H9 (cell line): ENCODE results near the gene THTPA. TPM values are rescaled to one million over a fixed set of nuclear protein-coding genes. Genes with fewer than 3 reads are reported as not detected.

Source experiments
- DNase-seq: peaks from one replicate; pipeline ENCODE4 v3.0.0-alpha.2; 2017
- H2AFZ ChIP-seq: one replicate; pipeline ENCODE4 v1.6.1; 2013; ENCODE audit warnings: mild to moderate bottlenecking, low read length, control low read depth, moderate library complexity
- H2AK5ac ChIP-seq: 2 replicates; pipeline ENCODE4 v1.6.1; 2013; ENCODE audit warnings: low read length, control low read depth, mixed read lengths; ENCODE audit not compliant: insufficient read length
- H2BK120ac ChIP-seq: one replicate; pipeline ENCODE4 v1.6.1; 2013; ENCODE audit warnings: low read depth, mild to moderate bottlenecking, low read length, control low read depth, inconsistent platforms; ENCODE audit not compliant: poor library complexity, severe bottlenecking
- H2BK12ac ChIP-seq: 2 replicates; pipeline ENCODE4 v1.6.1; 2013; ENCODE audit warnings: low read length, control low read depth, mixed read lengths, low read depth; ENCODE audit not compliant: insufficient read length
- H2BK15ac ChIP-seq: 2 replicates; pipeline ENCODE4 v1.6.1; 2013; ENCODE audit warnings: low read depth, low read length, control low read depth
- H2BK20ac ChIP-seq: one replicate; pipeline ENCODE4 v1.6.1; 2013; ENCODE audit warnings: low read depth, mild to moderate bottlenecking, low read length, control low read depth, inconsistent platforms; ENCODE audit not compliant: poor library complexity, severe bottlenecking
- H2BK5ac ChIP-seq: 2 replicates; pipeline ENCODE4 v1.6.1; 2013; ENCODE audit warnings: low read length, control low read depth, mixed read lengths; ENCODE audit not compliant: insufficient read length
- H3K14ac ChIP-seq: 2 replicates; pipeline ENCODE4 v1.6.1; 2013; ENCODE audit warnings: low read length, control low read depth; ENCODE audit not compliant: insufficient read depth
- H3K18ac ChIP-seq: 2 replicates; pipeline ENCODE4 v1.6.1; 2013; ENCODE audit warnings: low read depth, mild to moderate bottlenecking, mixed read lengths, low read length, control low read depth; ENCODE audit not compliant: insufficient read length
- H3K23ac ChIP-seq: 2 replicates; pipeline ENCODE4 v1.6.1; 2013; ENCODE audit warnings: low read length, control low read depth, mixed read lengths, low read depth; ENCODE audit not compliant: insufficient read length
- H3K23me2 ChIP-seq: 2 replicates; pipeline ENCODE4 v1.6.1; 2013; ENCODE audit warnings: low read depth, mild to moderate bottlenecking, mixed read lengths, low read length, control low read depth; ENCODE audit not compliant: insufficient read length, poor library complexity, severe bottlenecking
- H3K27ac ChIP-seq: 2 replicates; pipeline ENCODE4 v1.5.1; 2013; ENCODE audit warnings: low read length, control low read depth, mixed read lengths, low read depth; ENCODE audit not compliant: insufficient read length
- H3K27me3 ChIP-seq: 2 replicates; pipeline ENCODE4 v1.6.1; 2013; ENCODE audit warnings: low read length, control low read depth, inconsistent platforms; ENCODE audit not compliant: insufficient read depth
- H3K4ac ChIP-seq: 2 replicates; pipeline ENCODE4 v1.6.1; 2013; ENCODE audit warnings: low read depth, mild to moderate bottlenecking, control low read depth, inconsistent platforms, low read length, moderate library complexity
- H3K4me1 ChIP-seq: 2 replicates; pipeline ENCODE4 v1.6.1; 2013; ENCODE audit warnings: low read length, control low read depth, inconsistent platforms; ENCODE audit not compliant: insufficient read depth
- H3K4me2 ChIP-seq: 2 replicates; pipeline ENCODE4 v1.6.1; 2013; ENCODE audit warnings: low read length, control low read depth, mixed read lengths; ENCODE audit not compliant: insufficient read length, insufficient read depth
- H3K56ac ChIP-seq: 2 replicates; pipeline ENCODE4 v1.6.1; 2013; ENCODE audit warnings: low read depth, mild to moderate bottlenecking, mixed read lengths, low read length, control low read depth; ENCODE audit not compliant: insufficient read length
- H3K79me1 ChIP-seq: 2 replicates; pipeline ENCODE4 v1.6.1; 2013; ENCODE audit warnings: low read depth, mild to moderate bottlenecking, moderate library complexity, low read length, control low read depth, inconsistent platforms; ENCODE audit not compliant: insufficient read depth, poor library complexity, severe bottlenecking
- H3K79me2 ChIP-seq: 2 replicates; pipeline ENCODE4 v1.6.1; 2013; ENCODE audit warnings: low read length, control low read depth, inconsistent platforms; ENCODE audit not compliant: insufficient read depth
- H3K9ac ChIP-seq: 2 replicates; pipeline ENCODE4 v1.6.1; 2013; ENCODE audit warnings: low read length, control low read depth, mixed read lengths; ENCODE audit not compliant: insufficient read length; ENCODE audit errors: extremely low read depth
- H3K9me3 ChIP-seq: one replicate; pipeline ENCODE4 v1.6.1; 2013; ENCODE audit warnings: low read depth, low read length, inconsistent platforms; ENCODE audit not compliant: control insufficient read depth
- H3T11ph ChIP-seq: one replicate; pipeline ENCODE4 v1.6.1; 2013; ENCODE audit warnings: mild to moderate bottlenecking, low read length, control low read depth, inconsistent platforms
- H4K20me1 ChIP-seq: one replicate; pipeline ENCODE4 v1.6.1; 2013; ENCODE audit not compliant: control insufficient read depth, insufficient read length, insufficient read depth
- H4K5ac ChIP-seq: 2 replicates; pipeline ENCODE4 v1.6.1; 2013; ENCODE audit warnings: low read depth, mild to moderate bottlenecking, mixed read lengths, low read length, control low read depth; ENCODE audit not compliant: insufficient read length
- H4K8ac ChIP-seq: replicated peaks from 2 replicates; pipeline ENCODE4 v1.6.1; 2013; ENCODE audit warnings: low read length, control low read depth, mixed read lengths, low read depth; ENCODE audit not compliant: insufficient read length
- H4K91ac ChIP-seq: 2 replicates; pipeline ENCODE4 v1.6.1; 2013; ENCODE audit warnings: low read depth, mild to moderate bottlenecking, moderate library complexity, mixed read lengths, low read length, control low read depth; ENCODE audit not compliant: insufficient read length
- H3K27ac Mint-ChIP-seq, 3 experiments: 2 replicates in 2 of 3; 3 replicates in 1 of 3; pipeline ENCODE4 v1.8.0; 2020 to 2021; ENCODE audit warnings: mixed read lengths in 3 of 3, mild to moderate bottlenecking in 1 of 3, moderate library complexity in 1 of 3
- H3K27me3 Mint-ChIP-seq: 2 replicates; pipeline ENCODE4 v1.8.0; 2021; ENCODE audit warnings: low read depth, mild to moderate bottlenecking, moderate library complexity, mixed read lengths
- H3K36me3 Mint-ChIP-seq, 3 experiments: 2 replicates in 2 of 3; 3 replicates in 1 of 3; pipeline ENCODE4 v1.8.0; 2020 to 2021; ENCODE audit warnings: low read depth in 3 of 3, mixed read lengths in 3 of 3; ENCODE audit not compliant: insufficient read depth in 1 of 3
- H3K4me1 Mint-ChIP-seq, 2 experiments: 2 replicates each; pipeline ENCODE4 v1.8.0; 2020; ENCODE audit warnings: mixed read lengths in 2 of 2
- H3K4me3 Mint-ChIP-seq, 2 experiments: 2 replicates in 1 of 2; 3 replicates in 1 of 2; pipeline ENCODE4 v1.8.0; 2020 to 2021; ENCODE audit warnings: mild to moderate bottlenecking in 2 of 2, mixed read lengths in 2 of 2, moderate library complexity in 1 of 2
- H3K9me3 Mint-ChIP-seq, 2 experiments: 2 replicates in 1 of 2; 3 replicates in 1 of 2; pipeline ENCODE4 v1.8.0; 2020; ENCODE audit warnings: mild to moderate bottlenecking in 2 of 2, mixed read lengths in 2 of 2, moderate library complexity in 1 of 2
- CTCF ChIP-seq: fragments of 200-600 bp; sonication (generic); conservative IDR thresholded peaks from 3 replicates; pipeline ENCODE4 v1.8.0; 2021; ENCODE audit warnings: antibody characterized with exemption, mild to moderate bottlenecking
- WGBS: extraction: QIAGEN DNeasy Blood & Tissue Kit; methylation state at CpG from one replicate; pipeline ENCODE4 v1.1.7; 2013; ENCODE audit warnings: missing lambda C conversion rate, low lambda C conversion rate, mixed read lengths; ENCODE audit not compliant: insufficient read length; ENCODE audit errors: extremely low coverage; 5-methylcytosine and 5-hydroxymethylcytosine counted together
- total RNA-seq: library from RNA; stranded (reverse); gene quantifications from 2 replicates; pipeline ENCODE4 v1.2.1, GENCODE V29; 2021

THTPA gene
- total RNA-seq, 1 experiment from 2014 or later = 15.6 TPM

GRCh38 chr14:23555533-23555881 is 564 bp upstream of the THTPA start:
- WGBS = no CpG with 5 or more reads among the region's 14 CpGs

More at GRCh38 chr14:23555533-23555881, 564 bp upstream of the THTPA start:
- Histone ChIP-seq H3K9me3 (no peaks in the 10 kb centered on the region), H4K20me1 (no peaks in the 10 kb centered on the region), H3K4me2 (peak overlapping the region; percentile 90), H3K79me2 (peaks cover 1% of the 10 kb centered on the region; the same call in 1 of the 2 replicates), H2AK5ac (no peak overlapping the region), H2BK15ac (no peak overlapping the region), H3K27me3 (no peaks in the 10 kb centered on the region), H3K79me1 (no peaks in the 10 kb centered on the region), H3K23ac (no peak overlapping the region), H2BK5ac (no peak overlapping the region), H3K18ac (no peak overlapping the region), H3K4me1 (peaks cover 4% of the 10 kb centered on the region; the same call in 1 of the 2 replicates), H4K5ac (no peak overlapping the region), H4K8ac (no peak overlapping the region), H3K56ac (no peak overlapping the region), H3T11ph (no peak overlapping the region), H3K23me2 (peaks cover 29% of the 10 kb centered on the region), H3K9ac (no peak overlapping the region), H3K4ac (no peak overlapping the region), H3K14ac (no peak overlapping the region), H2BK120ac (no peak overlapping the region), H2AFZ (no peak overlapping the region), H3K27ac (no peak overlapping the region), H2BK12ac (no peak overlapping the region), H4K91ac (no peak overlapping the region), H2BK20ac (no peak overlapping the region)
- Mint-ChIP-seq H3K36me3 (peaks cover 6 to 29% (median 23%) of the 10 kb centered on the region in 3 experiments; a peak in 6 of 7 replicates), H3K9me3 (no peaks in the 10 kb centered on the region), H3K27me3 (no peaks in the 10 kb centered on the region), H3K4me1 (peaks cover 24 to 44% of the 10 kb centered on the region in 2 experiments), H3K27ac (peak overlapping the region in 2 of 3 experiments; percentile 57 to 76; a peak in 3 of 7 replicates), H3K4me3 (peak overlapping the region; percentile 87 to 92)
- no peak for TF ChIP-seq CTCF
- DNase-seq = no peak
